22Rv1 (cell line): ENCODE data around the gene EXOC4.

Source experiments
- ZFX ChIP-seq: fragments of 450-650 bp; IDR thresholded peaks from 2 replicates; pipeline ENCODE4 v1.6.1; 2017; ENCODE audit warnings: antibody characterized with exemption, borderline replicate concordance
- TF ChIP-seq, protein P1 (sequence below): fragments of 450-650 bp; IDR thresholded peaks from 2 replicates; pipeline ENCODE4 v1.5.1; 2017; ENCODE audit warnings: mild to moderate bottlenecking

DNA sequence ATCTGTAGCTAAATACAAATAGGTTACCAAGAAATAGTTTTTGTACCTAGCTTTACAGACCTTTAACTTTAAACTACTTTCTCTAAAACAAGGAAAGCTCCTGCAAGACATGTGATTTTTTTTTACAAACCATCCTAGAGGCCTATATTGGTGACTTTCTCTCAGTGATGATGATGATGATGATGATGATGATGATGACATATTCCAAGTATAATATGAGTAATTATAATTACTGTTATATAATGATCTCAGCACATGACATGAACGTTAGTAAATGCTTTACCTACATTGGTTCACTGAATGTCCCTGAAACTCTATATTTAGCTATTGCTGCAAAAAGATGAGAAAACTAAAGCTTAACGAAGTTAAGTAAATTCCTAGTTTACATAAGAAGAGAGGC is 766.4 kb downstream of the EXOC4 start:
- TF ChIP-seq, protein P1, sequence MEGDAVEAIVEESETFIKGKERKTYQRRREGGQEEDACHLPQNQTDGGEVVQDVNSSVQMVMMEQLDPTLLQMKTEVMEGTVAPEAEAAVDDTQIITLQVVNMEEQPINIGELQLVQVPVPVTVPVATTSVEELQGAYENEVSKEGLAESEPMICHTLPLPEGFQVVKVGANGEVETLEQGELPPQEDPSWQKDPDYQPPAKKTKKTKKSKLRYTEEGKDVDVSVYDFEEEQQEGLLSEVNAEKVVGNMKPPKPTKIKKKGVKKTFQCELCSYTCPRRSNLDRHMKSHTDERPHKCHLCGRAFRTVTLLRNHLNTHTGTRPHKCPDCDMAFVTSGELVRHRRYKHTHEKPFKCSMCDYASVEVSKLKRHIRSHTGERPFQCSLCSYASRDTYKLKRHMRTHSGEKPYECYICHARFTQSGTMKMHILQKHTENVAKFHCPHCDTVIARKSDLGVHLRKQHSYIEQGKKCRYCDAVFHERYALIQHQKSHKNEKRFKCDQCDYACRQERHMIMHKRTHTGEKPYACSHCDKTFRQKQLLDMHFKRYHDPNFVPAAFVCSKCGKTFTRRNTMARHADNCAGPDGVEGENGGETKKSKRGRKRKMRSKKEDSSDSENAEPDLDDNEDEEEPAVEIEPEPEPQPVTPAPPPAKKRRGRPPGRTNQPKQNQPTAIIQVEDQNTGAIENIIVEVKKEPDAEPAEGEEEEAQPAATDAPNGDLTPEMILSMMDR: no peak
- TF ChIP-seq ZFX: no peak
